Measurements from ENCODE around the gene LMO7. TPM values are rescaled to one million over a fixed set of nuclear protein-coding genes. Genes with fewer than 3 reads are reported as not detected.

Gene LMO7
- total and polyA plus RNA-seq, 2 of the 8 experiments (the other 6 are each of a cell fraction or from before 2014, with no cell fraction given): 8.1 to 28.3 TPM

DNA sequence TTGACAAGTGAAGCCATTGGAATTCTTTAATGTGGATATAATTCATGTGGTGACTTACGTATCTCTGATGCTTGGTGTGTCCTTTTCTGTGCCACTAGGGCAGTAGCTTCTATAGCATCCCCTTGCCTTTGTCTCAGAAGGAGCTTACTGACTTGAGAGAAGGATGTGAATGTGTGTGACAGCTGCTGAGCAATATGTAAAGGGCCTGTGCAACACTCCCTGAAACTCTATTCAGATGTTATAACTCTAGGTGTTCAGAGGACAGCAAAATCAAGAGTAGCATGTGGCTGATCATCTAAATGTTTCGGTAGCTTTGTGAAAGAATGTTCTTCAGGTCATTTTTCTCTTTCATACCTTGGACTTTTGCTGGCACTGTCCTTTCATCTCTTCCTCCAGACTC lies 189.5 kb downstream of the LMO7 start (continued):
- TF ChIP-seq, protein P1, sequence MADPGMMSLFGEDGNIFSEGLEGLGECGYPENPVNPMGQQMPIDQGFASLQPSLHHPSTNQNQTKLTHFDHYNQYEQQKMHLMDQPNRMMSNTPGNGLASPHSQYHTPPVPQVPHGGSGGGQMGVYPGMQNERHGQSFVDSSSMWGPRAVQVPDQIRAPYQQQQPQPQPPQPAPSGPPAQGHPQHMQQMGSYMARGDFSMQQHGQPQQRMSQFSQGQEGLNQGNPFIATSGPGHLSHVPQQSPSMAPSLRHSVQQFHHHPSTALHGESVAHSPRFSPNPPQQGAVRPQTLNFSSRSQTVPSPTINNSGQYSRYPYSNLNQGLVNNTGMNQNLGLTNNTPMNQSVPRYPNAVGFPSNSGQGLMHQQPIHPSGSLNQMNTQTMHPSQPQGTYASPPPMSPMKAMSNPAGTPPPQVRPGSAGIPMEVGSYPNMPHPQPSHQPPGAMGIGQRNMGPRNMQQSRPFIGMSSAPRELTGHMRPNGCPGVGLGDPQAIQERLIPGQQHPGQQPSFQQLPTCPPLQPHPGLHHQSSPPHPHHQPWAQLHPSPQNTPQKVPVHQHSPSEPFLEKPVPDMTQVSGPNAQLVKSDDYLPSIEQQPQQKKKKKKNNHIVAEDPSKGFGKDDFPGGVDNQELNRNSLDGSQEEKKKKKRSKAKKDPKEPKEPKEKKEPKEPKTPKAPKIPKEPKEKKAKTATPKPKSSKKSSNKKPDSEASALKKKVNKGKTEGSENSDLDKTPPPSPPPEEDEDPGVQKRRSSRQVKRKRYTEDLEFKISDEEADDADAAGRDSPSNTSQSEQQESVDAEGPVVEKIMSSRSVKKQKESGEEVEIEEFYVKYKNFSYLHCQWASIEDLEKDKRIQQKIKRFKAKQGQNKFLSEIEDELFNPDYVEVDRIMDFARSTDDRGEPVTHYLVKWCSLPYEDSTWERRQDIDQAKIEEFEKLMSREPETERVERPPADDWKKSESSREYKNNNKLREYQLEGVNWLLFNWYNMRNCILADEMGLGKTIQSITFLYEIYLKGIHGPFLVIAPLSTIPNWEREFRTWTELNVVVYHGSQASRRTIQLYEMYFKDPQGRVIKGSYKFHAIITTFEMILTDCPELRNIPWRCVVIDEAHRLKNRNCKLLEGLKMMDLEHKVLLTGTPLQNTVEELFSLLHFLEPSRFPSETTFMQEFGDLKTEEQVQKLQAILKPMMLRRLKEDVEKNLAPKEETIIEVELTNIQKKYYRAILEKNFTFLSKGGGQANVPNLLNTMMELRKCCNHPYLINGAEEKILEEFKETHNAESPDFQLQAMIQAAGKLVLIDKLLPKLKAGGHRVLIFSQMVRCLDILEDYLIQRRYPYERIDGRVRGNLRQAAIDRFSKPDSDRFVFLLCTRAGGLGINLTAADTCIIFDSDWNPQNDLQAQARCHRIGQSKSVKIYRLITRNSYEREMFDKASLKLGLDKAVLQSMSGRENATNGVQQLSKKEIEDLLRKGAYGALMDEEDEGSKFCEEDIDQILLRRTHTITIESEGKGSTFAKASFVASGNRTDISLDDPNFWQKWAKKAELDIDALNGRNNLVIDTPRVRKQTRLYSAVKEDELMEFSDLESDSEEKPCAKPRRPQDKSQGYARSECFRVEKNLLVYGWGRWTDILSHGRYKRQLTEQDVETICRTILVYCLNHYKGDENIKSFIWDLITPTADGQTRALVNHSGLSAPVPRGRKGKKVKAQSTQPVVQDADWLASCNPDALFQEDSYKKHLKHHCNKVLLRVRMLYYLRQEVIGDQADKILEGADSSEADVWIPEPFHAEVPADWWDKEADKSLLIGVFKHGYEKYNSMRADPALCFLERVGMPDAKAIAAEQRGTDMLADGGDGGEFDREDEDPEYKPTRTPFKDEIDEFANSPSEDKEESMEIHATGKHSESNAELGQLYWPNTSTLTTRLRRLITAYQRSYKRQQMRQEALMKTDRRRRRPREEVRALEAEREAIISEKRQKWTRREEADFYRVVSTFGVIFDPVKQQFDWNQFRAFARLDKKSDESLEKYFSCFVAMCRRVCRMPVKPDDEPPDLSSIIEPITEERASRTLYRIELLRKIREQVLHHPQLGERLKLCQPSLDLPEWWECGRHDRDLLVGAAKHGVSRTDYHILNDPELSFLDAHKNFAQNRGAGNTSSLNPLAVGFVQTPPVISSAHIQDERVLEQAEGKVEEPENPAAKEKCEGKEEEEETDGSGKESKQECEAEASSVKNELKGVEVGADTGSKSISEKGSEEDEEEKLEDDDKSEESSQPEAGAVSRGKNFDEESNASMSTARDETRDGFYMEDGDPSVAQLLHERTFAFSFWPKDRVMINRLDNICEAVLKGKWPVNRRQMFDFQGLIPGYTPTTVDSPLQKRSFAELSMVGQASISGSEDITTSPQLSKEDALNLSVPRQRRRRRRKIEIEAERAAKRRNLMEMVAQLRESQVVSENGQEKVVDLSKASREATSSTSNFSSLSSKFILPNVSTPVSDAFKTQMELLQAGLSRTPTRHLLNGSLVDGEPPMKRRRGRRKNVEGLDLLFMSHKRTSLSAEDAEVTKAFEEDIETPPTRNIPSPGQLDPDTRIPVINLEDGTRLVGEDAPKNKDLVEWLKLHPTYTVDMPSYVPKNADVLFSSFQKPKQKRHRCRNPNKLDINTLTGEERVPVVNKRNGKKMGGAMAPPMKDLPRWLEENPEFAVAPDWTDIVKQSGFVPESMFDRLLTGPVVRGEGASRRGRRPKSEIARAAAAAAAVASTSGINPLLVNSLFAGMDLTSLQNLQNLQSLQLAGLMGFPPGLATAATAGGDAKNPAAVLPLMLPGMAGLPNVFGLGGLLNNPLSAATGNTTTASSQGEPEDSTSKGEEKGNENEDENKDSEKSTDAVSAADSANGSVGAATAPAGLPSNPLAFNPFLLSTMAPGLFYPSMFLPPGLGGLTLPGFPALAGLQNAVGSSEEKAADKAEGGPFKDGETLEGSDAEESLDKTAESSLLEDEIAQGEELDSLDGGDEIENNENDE (IDR thresholded peaks at IDR 0.05; ENCODE audit: insufficient replicate concordance, low read length): no peak
- TF ChIP-seq CTBP2 (IDR thresholded peaks at IDR 0.05; ENCODE audit: borderline replicate concordance, insufficient read depth, insufficient read length, low read length): no peak
- TF ChIP-seq, protein P2, sequence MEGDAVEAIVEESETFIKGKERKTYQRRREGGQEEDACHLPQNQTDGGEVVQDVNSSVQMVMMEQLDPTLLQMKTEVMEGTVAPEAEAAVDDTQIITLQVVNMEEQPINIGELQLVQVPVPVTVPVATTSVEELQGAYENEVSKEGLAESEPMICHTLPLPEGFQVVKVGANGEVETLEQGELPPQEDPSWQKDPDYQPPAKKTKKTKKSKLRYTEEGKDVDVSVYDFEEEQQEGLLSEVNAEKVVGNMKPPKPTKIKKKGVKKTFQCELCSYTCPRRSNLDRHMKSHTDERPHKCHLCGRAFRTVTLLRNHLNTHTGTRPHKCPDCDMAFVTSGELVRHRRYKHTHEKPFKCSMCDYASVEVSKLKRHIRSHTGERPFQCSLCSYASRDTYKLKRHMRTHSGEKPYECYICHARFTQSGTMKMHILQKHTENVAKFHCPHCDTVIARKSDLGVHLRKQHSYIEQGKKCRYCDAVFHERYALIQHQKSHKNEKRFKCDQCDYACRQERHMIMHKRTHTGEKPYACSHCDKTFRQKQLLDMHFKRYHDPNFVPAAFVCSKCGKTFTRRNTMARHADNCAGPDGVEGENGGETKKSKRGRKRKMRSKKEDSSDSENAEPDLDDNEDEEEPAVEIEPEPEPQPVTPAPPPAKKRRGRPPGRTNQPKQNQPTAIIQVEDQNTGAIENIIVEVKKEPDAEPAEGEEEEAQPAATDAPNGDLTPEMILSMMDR (IDR thresholded peaks at IDR 0.05; ENCODE audit: control extremely low read depth in 1 of 3, insufficient read depth in 1 of 3, low read depth in 1 of 3, low read length in 3 of 3): no peak
- TF ChIP-seq CHD2 (IDR thresholded peaks at IDR 0.05; ENCODE audit: low read length): no peak
- TF ChIP-seq CEBPB (IDR thresholded peaks at IDR 0.05; ENCODE audit: low read depth, low read length): no peak
- no peak for TF ChIP-seq TAF1 (IDR thresholded peaks at IDR 0.05; ENCODE audit: low read depth, low read length)
- TF ChIP-seq, protein P3, sequence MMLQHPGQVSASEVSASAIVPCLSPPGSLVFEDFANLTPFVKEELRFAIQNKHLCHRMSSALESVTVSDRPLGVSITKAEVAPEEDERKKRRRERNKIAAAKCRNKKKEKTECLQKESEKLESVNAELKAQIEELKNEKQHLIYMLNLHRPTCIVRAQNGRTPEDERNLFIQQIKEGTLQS (IDR thresholded peaks at IDR 0.05; ENCODE audit: insufficient read depth, low read depth, low read length): no peak
- no peak for TF ChIP-seq SIRT6 (IDR thresholded peaks at IDR 0.05; ENCODE audit: low read length)
